ENCODE measurements around the gene OPN1LW. TPM values are rescaled to one million over a fixed set of nuclear protein-coding genes. Genes with fewer than 3 reads are reported as not detected.
"Not testable (repeated sequence)": the region's sequence is repeated elsewhere in the genome, so short reads cannot be mapped to it uniquely, and the experiment has no call there.

OPN1LW gene
- total RNA-seq, 2 experiments from 2014 or later = not detected

DNA sequence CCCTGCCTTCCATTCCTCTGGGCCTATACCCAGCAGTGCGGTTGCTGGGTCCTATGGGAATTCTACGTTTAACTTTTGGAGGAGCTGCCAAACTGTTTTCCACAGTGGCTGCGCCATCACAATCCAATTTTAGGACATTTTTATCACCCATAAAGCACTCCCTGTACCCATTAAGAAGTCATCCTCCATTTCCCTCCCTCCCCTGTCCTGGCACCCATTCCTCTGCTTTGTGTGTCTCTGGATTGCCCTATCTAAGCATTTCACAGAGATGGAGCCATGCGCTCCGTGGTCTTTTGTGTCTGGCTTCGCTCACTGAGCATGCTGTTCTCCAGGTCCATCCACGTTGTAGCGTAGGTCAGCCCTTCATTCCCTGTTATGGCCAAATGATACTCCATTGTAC is 1.7 kb upstream of the OPN1LW start:
- CTCF ChIA-PET = interaction anchor here (0.8 to 1.3 kb wide), 2 partner anchors 19 to 122 kb away, joined by 3 read pairs; partner anchors contain the start of gene IRAK1
- Mint-ChIP-seq H3K9me3 (ENCODE audit: low read depth) (no peaks in the 10 kb centered on the region), H3K36me3 (no peaks in the 10 kb centered on the region), H3K4me1 (peaks cover 6% of the 10 kb centered on the region), H3K4me3 (no peak overlapping the region), H3K27me3 (no peaks in the 10 kb centered on the region), H3K27ac (no peak overlapping the region)
- DNase-seq (no peak), ATAC-seq (no peak)

DNA sequence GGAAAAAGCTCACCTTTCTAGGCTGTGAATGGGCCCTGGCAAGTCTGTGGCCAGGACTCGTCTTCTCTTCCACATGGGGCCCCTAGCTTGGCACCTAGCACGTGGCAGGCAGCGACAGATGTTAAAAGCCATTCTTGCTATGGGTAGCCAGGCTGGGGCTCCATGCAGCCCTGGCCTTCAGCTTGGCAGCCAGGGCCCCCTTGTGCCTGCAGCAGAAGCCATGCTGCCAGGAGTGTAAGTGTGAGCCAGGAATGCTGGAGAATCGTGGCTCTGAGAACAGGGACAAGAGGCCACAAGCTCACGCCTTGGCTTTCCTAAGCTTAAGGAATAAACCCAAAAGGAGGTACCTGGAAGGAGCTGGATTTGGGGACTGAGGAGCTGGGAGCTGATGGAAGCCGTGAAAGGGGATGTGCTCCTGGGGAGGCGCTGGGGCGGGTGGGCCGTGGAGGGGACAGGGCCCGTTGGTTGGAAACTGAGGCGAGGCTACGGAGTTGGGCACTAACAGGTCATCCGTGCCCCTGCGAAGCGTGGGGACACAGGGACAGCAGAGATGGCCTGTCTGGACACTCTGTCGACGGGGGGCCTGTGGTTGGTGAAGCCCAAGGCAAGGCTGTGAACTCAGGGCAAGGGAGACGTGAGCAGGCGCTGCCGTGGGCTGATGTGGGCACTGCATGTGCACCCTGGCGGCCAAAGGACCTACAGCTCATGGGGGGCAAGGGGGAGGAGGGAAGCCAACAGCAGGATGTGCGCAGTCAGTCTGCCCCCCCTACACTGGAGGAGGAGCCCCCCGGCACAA is 895 bp upstream of the OPN1LW start:
- no peak overlapping the region for H3K4me3 Mint-ChIP-seq
- no peak for DNase-seq
- no peak for ATAC-seq
- CTCF ChIA-PET = interaction anchor here (1.3 kb wide), 1 partner anchor 19 kb away, joined by 3 read pairs; no protein-coding TSS in a partner anchor
- no peak overlapping the region for H3K27ac Mint-ChIP-seq
- no peaks in the 10 kb centered on the region for H3K9me3 Mint-ChIP-seq (ENCODE audit: low read depth)
- no peaks in the 10 kb centered on the region for H3K27me3 Mint-ChIP-seq
- peaks cover 6% of the 10 kb centered on the region for H3K4me1 Mint-ChIP-seq
- no peaks in the 10 kb centered on the region for H3K36me3 Mint-ChIP-seq

DNA sequence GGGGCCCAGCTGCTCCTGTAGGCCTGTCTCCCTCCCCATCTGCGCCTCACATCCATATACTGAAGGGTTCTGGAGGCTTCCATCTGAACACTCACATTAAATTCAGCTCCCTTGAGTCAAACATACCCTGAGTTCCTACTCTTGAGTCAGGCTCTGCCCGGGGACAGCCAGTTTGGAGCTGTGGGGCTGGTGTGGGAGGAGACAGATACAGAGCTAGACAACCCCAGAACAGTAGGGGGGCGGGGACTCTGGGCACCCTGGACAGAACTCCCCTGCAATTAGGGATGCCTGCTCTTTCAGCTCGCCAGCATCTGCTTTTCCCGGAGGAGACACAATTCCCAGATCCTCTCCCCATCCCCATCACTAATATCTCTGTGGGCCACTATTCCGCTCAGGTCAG is 7.0 kb downstream of the OPN1LW start:
- ATAC-seq; CTCF ChIA-PET; H3K9me3 Mint-ChIP-seq (ENCODE audit: low read depth); DNase-seq; H3K4me1 Mint-ChIP-seq; H3K4me3 Mint-ChIP-seq; H3K27me3 Mint-ChIP-seq; H3K27ac Mint-ChIP-seq; H3K36me3 Mint-ChIP-seq: not testable (repeated sequence)

DNA sequence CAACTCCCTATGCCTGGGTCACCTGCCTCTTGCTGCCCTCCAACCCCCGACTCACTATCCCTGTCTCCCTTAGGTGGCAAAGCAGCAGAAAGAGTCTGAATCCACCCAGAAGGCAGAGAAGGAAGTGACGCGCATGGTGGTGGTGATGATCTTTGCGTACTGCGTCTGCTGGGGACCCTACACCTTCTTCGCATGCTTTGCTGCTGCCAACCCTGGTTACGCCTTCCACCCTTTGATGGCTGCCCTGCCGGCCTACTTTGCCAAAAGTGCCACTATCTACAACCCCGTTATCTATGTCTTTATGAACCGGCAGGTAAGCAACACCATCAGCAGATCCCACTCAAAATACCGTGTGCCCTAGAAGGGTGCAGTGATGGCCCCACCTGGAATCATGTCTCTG is 12.2 kb downstream of the OPN1LW start:
- ATAC-seq; H3K27ac Mint-ChIP-seq; H3K9me3 Mint-ChIP-seq (ENCODE audit: low read depth); H3K36me3 Mint-ChIP-seq; H3K4me1 Mint-ChIP-seq; DNase-seq; CTCF ChIA-PET; H3K27me3 Mint-ChIP-seq; H3K4me3 Mint-ChIP-seq: not testable (repeated sequence)

DNA sequence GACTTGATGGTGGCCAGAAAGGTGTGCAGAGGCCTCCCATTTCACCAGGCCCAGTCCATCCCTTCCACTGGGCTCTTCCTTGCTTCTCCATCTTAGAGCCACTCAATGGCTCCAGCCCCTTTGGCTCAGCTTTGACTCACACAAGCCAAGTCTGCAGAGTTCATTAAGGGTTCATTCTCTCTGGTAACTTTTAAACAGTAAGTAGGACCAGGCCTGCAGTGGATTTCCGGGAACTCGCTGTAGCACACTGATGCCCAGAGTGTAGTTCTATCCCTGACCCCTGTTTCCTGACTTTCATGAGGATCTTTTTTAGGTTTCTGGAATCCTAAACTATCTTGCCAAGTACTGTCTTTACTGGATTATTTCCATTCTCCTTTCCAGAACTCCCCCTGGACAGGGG is 13.2 kb downstream of the OPN1LW start:
- H3K27me3 Mint-ChIP-seq; ATAC-seq; H3K36me3 Mint-ChIP-seq; H3K4me3 Mint-ChIP-seq; H3K9me3 Mint-ChIP-seq (ENCODE audit: low read depth); CTCF ChIA-PET; H3K27ac Mint-ChIP-seq; H3K4me1 Mint-ChIP-seq; DNase-seq: not testable (repeated sequence)

- H3K36me3 Mint-ChIP-seq; CTCF ChIA-PET; H3K4me3 Mint-ChIP-seq; H3K27me3 Mint-ChIP-seq; DNase-seq; H3K9me3 Mint-ChIP-seq (ENCODE audit: low read depth); H3K27ac Mint-ChIP-seq; H3K4me1 Mint-ChIP-seq; ATAC-seq: not testable (repeated sequence)
Measured at GRCh38 chrX:154159345-154159744, 15.3 kb downstream of the OPN1LW start.

DNA sequence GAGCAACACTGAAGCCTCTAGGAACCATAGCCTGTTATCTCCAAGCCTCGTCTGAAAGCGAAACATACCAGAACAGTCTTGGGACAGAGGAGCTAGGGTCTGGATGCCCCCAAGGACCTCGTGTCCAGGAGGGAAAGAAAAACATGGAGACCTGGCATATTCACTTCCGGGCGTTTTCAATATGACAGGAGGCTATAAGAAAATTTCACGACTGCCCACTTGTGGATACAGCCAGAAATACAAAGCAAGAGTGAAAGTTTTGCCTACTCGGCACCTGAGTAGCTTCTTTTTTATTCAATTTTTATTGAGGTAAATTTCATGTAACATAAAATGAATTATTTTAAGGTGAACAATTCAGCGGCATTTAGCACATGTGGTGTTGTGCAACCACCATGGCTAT is 20.9 kb downstream of the OPN1LW start:
- H3K9me3 Mint-ChIP-seq (ENCODE audit: low read depth); H3K4me3 Mint-ChIP-seq; ATAC-seq; H3K27me3 Mint-ChIP-seq; DNase-seq; H3K4me1 Mint-ChIP-seq; H3K36me3 Mint-ChIP-seq; H3K27ac Mint-ChIP-seq; CTCF ChIA-PET: not testable (repeated sequence)

GRCh38 chrX:154168384-154168783 is 24.3 kb downstream of the OPN1LW start:
- H3K4me1 Mint-ChIP-seq; DNase-seq; ATAC-seq; H3K9me3 Mint-ChIP-seq (ENCODE audit: low read depth); H3K4me3 Mint-ChIP-seq; H3K27me3 Mint-ChIP-seq; CTCF ChIA-PET; H3K36me3 Mint-ChIP-seq; H3K27ac Mint-ChIP-seq: not testable (repeated sequence)

- CTCF ChIA-PET; H3K36me3 Mint-ChIP-seq; DNase-seq; H3K9me3 Mint-ChIP-seq (ENCODE audit: low read depth); H3K27me3 Mint-ChIP-seq; H3K27ac Mint-ChIP-seq; H3K4me3 Mint-ChIP-seq; H3K4me1 Mint-ChIP-seq: not testable (repeated sequence)
- ATAC-seq = peak; percentile 99
Measured at GRCh38 chrX:154172535-154172943, 28.5 kb downstream of the OPN1LW start.

- ATAC-seq; H3K27me3 Mint-ChIP-seq; DNase-seq; CTCF ChIA-PET; H3K9me3 Mint-ChIP-seq (ENCODE audit: low read depth); H3K4me3 Mint-ChIP-seq; H3K36me3 Mint-ChIP-seq; H3K27ac Mint-ChIP-seq; H3K4me1 Mint-ChIP-seq: not testable (repeated sequence)
Measured at GRCh38 chrX:154174356-154174755, 30.3 kb downstream of the OPN1LW start.

- H3K4me3 Mint-ChIP-seq; H3K4me1 Mint-ChIP-seq; H3K9me3 Mint-ChIP-seq (ENCODE audit: low read depth); H3K36me3 Mint-ChIP-seq; DNase-seq; H3K27ac Mint-ChIP-seq; CTCF ChIA-PET; H3K27me3 Mint-ChIP-seq; ATAC-seq: not testable (repeated sequence)
Measured at GRCh38 chrX:154182296-154182695, 38.3 kb downstream of the OPN1LW start, which contains the start of gene OPN1MW. TSS of gene OPN1MW (plus strand) at chrX:154182596. CDS start at chrX:154182678, 82 bp downstream.

- CTCF ChIA-PET; H3K4me3 Mint-ChIP-seq; ATAC-seq; H3K27me3 Mint-ChIP-seq; H3K27ac Mint-ChIP-seq; DNase-seq; H3K4me1 Mint-ChIP-seq; H3K9me3 Mint-ChIP-seq (ENCODE audit: low read depth); H3K36me3 Mint-ChIP-seq: not testable (repeated sequence)
Measured at GRCh38 chrX:154183794-154184193, 39.8 kb downstream of the OPN1LW start.

DNA sequence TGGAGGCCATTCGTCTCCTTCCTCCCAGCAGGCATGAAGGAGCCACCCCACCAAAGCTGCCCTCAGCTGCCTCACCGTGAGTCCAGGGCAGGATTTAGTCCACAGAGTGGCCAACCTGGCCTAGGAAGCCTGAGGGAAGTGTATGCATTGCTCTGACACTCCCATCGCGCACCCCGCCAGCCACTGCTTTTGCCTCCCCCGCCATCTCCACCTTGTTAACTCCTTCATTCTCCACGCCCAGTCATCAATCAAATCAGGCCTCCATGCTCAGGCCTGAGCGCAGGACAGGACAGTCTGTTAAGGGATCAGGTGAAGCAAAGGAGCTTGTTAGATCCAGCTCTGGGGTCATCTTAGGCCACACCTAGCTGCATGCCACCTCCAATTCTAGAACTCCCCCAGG is 48.8 kb downstream of the OPN1LW start:
- CTCF ChIA-PET; H3K27me3 Mint-ChIP-seq; ATAC-seq; H3K27ac Mint-ChIP-seq; H3K4me3 Mint-ChIP-seq; H3K9me3 Mint-ChIP-seq (ENCODE audit: low read depth); DNase-seq; H3K36me3 Mint-ChIP-seq; H3K4me1 Mint-ChIP-seq: not testable (repeated sequence)

GRCh38 chrX:154194316-154194715 is 50.3 kb downstream of the OPN1LW start:
- H3K36me3 Mint-ChIP-seq; CTCF ChIA-PET; ATAC-seq; H3K4me3 Mint-ChIP-seq; H3K27ac Mint-ChIP-seq; H3K4me1 Mint-ChIP-seq; DNase-seq; H3K27me3 Mint-ChIP-seq; H3K9me3 Mint-ChIP-seq (ENCODE audit: low read depth): not testable (repeated sequence)

Measured in activated CD8-positive, alpha-beta memory T cell treated with anti-CD3 and anti-CD28 coated beads, Interleukin-2, amount 10 ng/mL, durations not matched to agents 7 days and 5 days (primary cell).